ENCODE data around the gene MGLL. TPM values are rescaled to one million over a fixed set of nuclear protein-coding genes. Genes with fewer than 3 reads are reported as not detected.

The MGLL gene
- total RNA-seq, 1 experiment from 2014 or later, result 2.1 TPM

DNA sequence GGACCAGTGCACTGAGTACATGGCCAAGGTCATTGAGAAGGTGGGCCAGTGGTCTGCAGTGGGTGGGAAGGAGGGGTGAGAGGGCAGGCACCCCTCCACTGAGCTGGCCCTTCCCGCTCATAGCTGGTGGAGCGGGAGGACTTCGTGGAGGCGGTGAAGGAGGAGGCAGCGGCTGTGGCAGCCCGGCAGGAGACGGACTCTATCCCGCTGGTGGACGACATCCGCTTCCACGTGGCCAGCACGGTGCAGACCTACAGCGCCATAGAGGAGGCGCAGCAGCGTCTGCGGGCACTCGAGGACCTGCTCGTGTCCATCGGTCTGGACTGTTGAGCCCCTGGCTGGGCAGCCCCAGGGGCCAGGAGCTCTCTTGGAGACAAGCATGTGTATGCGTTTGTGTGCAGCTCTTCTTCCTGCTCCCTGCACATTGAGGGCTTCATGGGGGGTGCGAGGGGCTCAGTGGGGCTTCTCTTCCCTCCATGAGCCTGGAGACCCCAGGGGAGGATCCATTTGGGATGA, 142.1 kb downstream of the MGLL start:
- Histone ChIP-seq H3K27me3 (ENCODE audit: control insufficient read depth, insufficient read depth, low read length) (no peaks in the 10 kb centered on the region), H3K27ac (ENCODE audit: low read length) (no peak overlapping the region), H3K4me3 (ENCODE audit: low read depth in 2 of 2, low read length in 2 of 2) (no peak overlapping the region), H3K9me3 (ENCODE audit: control insufficient read depth, insufficient read depth, low read depth, low read length) (no peaks in the 10 kb centered on the region), H3K36me3 (ENCODE audit: control insufficient read depth, insufficient read depth, low read length) (no peaks in the 10 kb centered on the region), H3K4me1 (ENCODE audit: control insufficient read depth, insufficient read depth, low read length) (no peaks in the 10 kb centered on the region)
- POLR2A ChIA-PET, result no interaction called here
- ATAC-seq (no peak), DNase-seq (ENCODE audit: low read depth, low spot score) (no peak)
- no TSS peak for BruUV-seq (replicated peaks)
- intact Hi-C loops (cut with micrococcal nuclease; ENCODE audit: unreplicated experiment), result no loop called here
- in situ Hi-C loops (cut with HindIII; ENCODE audit: low pct_unique_long_range_greater_than_20kb, low sequenced_read_pairs), result no loop called here
- CTCF ChIA-PET, result interaction anchor here (0.6 to 0.7 kb wide), 2 partner anchors 32 to 67 kb away, joined by 3 to 4 read pairs; no protein-coding TSS in a partner anchor
- TF ChIP-seq SIN3A (IDR thresholded peaks at IDR 0.05; ENCODE audit: borderline replicate concordance, insufficient read depth, low read depth, low read length) (no peak), REST (IDR thresholded peaks at IDR 0.05; ENCODE audit: insufficient read depth in 1 of 2, low read depth in 2 of 2, low read length in 1 of 2) (no peak), TCF7L2 (IDR thresholded peaks at IDR 0.05; ENCODE audit: low read depth, low read length) (no peak), POLR2AphosphoS5 (IDR thresholded peaks at IDR 0.05; ENCODE audit: low read depth, low read length) (no peak)
- TF ChIP-seq, protein P1, sequence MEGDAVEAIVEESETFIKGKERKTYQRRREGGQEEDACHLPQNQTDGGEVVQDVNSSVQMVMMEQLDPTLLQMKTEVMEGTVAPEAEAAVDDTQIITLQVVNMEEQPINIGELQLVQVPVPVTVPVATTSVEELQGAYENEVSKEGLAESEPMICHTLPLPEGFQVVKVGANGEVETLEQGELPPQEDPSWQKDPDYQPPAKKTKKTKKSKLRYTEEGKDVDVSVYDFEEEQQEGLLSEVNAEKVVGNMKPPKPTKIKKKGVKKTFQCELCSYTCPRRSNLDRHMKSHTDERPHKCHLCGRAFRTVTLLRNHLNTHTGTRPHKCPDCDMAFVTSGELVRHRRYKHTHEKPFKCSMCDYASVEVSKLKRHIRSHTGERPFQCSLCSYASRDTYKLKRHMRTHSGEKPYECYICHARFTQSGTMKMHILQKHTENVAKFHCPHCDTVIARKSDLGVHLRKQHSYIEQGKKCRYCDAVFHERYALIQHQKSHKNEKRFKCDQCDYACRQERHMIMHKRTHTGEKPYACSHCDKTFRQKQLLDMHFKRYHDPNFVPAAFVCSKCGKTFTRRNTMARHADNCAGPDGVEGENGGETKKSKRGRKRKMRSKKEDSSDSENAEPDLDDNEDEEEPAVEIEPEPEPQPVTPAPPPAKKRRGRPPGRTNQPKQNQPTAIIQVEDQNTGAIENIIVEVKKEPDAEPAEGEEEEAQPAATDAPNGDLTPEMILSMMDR (IDR thresholded peaks at IDR 0.05), result no peak

DNA sequence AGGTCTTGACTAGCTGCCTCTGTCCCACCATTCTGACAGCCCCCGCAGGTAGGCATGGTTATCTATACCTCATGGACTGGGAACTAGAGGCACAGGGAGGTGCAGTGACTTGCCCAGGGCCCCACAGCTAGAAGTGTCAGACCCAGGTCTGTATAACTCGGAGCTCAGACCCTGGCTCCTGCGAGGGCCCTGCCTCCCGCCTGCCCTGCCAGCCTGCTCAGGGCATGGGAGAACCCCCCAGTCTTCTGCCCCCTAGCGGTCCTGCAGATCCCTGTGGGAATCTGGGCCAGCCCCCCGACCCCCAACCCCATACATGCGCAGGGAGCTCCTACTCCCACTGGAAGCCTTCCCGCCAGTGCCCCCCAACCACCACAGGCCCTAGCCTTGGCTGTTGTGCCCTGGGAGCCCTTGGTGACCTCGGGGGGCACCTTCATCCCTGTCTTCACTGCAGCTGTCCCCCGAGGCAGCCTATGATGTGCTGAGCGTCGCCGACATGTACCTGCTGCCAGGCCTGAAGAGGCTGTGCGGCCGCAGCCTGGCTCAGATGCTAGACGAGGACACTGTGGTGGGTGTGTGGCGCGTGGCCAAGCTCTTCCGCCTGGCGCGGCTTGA, 142.7 kb downstream of the MGLL start:
- ChIA-PET CTCF (interaction anchor here (0.6 to 1.1 kb wide), 4 partner anchors 32 to 173 kb away, joined by 3 to 4 read pairs (median 4); no protein-coding TSS in a partner anchor), POLR2A (no interaction called here)
- ATAC-seq (no peak), DNase-seq (ENCODE audit: low read depth, low spot score) (no peak)
- no TSS peak for BruUV-seq (replicated peaks)
- in situ Hi-C loops (cut with HindIII; ENCODE audit: low pct_unique_long_range_greater_than_20kb, low sequenced_read_pairs) (no loop called here), intact Hi-C loops (cut with micrococcal nuclease; ENCODE audit: unreplicated experiment) (no loop called here)
- no peak for TF ChIP-seq SIN3A (IDR thresholded peaks at IDR 0.05; ENCODE audit: borderline replicate concordance, insufficient read depth, low read depth, low read length)
- TF ChIP-seq, protein P1 (IDR thresholded peaks at IDR 0.05), result no peak; the same call in 1 of the 2 replicates
- no peak for TF ChIP-seq POLR2AphosphoS5 (IDR thresholded peaks at IDR 0.05; ENCODE audit: low read depth, low read length)
- no peak for TF ChIP-seq TCF7L2 (IDR thresholded peaks at IDR 0.05; ENCODE audit: low read depth, low read length)
- TF ChIP-seq REST (IDR thresholded peaks at IDR 0.05; ENCODE audit: insufficient read depth in 1 of 2, low read depth in 2 of 2, low read length in 1 of 2), result no peak
- Histone ChIP-seq H3K27ac (ENCODE audit: low read length) (no peak overlapping the region), H3K9me3 (ENCODE audit: control insufficient read depth, insufficient read depth, low read depth, low read length) (no peaks in the 10 kb centered on the region), H3K4me3 (ENCODE audit: low read depth in 2 of 2, low read length in 2 of 2) (no peak overlapping the region), H3K27me3 (ENCODE audit: control insufficient read depth, insufficient read depth, low read length) (no peaks in the 10 kb centered on the region), H3K4me1 (ENCODE audit: control insufficient read depth, insufficient read depth, low read length) (no peaks in the 10 kb centered on the region), H3K36me3 (ENCODE audit: control insufficient read depth, insufficient read depth, low read length) (no peaks in the 10 kb centered on the region)
